Placental epithelial cell (primary cell): ENCODE measurements around the gene TRAPPC1. TPM values are rescaled to one million over a fixed set of nuclear protein-coding genes. Genes with fewer than 3 reads are reported as not detected.

ENCODE experiments used
- small RNA-seq: library from RNA; depleted of rRNA; stranded (forward); fragments of <200 nt; gene quantifications from one replicate; pipeline ENCODE3, GENCODE V24; 2012
- total RNA-seq: library from RNA; depleted of rRNA; stranded (reverse); fragments of >200 nt; gene quantifications from 2 replicates; pipeline ENCODE4 v1.2.3, GENCODE V29; 2012

Gene TRAPPC1, protein sequence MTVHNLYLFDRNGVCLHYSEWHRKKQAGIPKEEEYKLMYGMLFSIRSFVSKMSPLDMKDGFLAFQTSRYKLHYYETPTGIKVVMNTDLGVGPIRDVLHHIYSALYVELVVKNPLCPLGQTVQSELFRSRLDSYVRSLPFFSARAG
- total RNA-seq: 49.9 and 60.9 TPM in 2 replicates

GRCh38 chr17:7931709-7932482 is at the start of gene TRAPPC1, which contains the start of gene CNTROB:
TRAPPC1 (minus strand) TSS chr17:7931946; CDS start chr17:7931829, 117 bp downstream.
CNTROB (plus strand) TSS chr17:7932206; CDS start chr17:7933080, 874 bp downstream.

DNA sequence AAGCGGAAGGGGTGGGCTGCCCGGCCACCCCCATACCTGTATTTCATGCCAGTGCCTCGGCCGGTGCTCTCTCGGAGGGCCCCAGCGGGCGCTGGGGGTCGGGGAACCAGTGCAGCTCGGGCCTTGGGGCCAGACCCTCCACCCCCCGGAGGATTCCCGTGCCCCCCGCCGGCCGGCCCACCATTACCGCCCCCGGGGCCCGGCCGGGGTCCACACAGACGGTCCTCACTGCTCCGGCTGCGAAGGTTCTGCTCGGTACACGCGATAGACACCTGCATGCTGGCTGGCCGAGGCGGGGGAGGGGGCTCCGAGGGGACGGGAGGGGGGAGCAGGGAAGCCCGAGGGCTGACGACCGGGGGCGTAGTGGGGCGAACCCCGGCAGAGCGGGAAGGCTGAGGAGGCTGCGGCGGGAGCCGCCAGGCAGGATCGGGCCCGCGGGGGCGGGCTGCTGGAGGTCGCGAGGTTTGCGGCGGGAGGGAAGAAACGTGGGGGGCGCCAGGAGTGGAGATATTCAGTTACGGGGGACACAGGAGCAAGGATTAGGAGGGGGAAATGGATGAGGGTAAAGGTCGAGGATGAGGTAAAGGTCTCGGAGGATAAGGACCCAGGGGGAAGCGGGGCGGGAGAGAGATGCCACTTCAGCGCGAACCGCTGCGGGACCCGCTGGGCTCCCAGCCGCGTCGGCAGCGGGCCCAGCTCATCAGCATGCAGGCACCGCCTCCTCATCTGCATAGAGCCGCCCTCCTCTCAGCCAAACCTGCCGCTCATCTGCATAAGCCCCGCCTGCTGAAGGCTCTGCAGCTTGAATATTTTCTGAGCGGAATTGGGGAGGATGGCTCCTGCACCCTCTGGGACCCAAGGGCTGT is 2.4 kb downstream of the TRAPPC1 start, which contains the start of gene KCNAB3:
Gene KCNAB3 (minus strand): TSS at position 699 of the 866 bp plus-strand sequence. CDS start 421 bp downstream, at position 278.

DNA sequence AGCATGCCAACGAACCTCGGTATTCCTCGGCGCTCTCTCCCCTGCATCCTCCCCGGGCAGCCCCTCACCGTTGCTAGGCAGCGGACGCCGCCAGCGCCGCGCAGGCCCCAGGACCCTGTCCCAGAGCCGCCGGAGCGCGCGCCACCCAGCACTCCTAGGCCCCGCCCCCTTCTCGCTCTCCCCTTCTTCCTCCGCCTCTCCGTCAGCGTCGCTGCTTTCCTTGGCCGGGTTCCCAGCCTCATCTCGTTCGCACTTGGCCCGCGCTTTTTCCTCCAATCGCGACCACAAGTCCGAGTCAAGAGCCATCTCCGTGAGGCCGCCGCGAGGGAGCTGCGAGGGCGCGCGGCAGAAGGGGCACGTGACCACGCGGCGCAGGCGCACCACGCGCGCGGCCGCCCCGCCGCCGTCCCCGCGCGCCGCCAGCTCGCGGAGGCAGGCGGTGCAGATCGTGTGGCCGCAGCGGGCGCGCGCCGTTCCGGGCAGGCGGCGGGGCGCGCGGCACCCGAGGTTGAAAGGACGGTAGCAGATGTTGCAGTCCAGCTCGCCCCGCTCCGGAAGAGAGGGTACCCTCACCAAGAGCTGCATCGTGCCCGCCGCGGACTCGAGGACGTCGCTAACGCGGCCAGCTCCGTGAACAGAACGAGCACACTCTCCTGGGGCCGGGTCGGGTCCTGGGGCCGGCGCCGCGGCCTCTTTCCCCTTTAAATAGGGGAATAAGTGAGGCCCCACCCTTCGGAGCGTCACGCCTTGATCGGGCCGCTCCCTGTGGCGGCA is 15.9 kb downstream of the TRAPPC1 start, which contains the start of gene RNF227:
Gene RNF227 (minus strand): TSS at position 679 of the 774 bp plus-strand sequence. CDS start 94 bp downstream, at position 585.

DNA sequence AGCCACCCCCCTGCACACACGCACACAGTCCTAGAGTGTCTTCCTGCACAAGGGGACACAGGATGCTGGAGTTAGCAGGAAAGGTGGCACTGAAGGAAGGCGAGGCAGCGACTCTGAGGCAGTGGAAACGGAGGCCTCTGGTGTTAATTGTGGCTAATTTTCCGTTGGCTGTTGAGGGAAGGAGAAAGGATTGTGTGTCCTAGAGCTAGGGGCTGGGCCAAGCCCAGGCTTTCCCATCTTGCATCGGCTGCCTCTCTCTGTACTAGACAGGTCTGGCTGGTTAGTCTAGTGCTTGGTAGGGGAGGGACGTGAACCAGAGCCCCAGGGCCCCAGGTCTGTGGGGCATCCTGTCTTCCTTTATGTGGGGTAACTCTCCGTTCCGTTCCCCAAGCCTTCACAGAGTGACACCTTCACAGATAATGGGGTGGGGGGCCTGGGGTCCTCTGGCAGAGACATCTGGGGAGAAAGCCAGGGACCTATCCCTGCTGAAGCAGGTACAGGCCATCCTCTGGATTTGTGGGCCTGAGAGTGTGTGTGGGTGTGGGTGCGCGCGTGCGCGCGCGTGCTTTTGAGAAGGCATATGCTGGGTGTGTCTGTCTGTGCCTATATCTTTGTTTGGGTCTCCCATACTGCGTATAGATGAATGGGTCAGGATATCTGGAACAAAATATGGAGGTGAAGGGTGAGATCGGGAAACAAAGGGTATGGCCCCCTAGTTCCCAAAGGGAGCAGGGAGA is 43.4 kb downstream of the TRAPPC1 start, which contains the start of gene CHD3:
Gene CHD3 (plus strand): TSS at position 606 of the 737 bp plus-strand sequence. CDS start 212 bp downstream, outside the sequence.

Small RNAs within 50 kb of the gene (small RNA-seq; reads per million reads assigned to genes)
- gene SCARNA21: 4.3 reads per million, percentile 90 among the genes with 10 or more reads in this experiment

Other genes starting within 250 kb of the TRAPPC1 start
- 38.9 and 58.5 TPM in 2 replicates for gene TP53, start 244.5 kb downstream of the TRAPPC1 start, total RNA-seq
- gene WRAP53, start 243.5 kb downstream of the TRAPPC1 start, total RNA-seq: 4.7 and 7.0 TPM in 2 replicates
- gene EFNB3, start 226.7 kb downstream of the TRAPPC1 start, total RNA-seq: 2.2 and 5.9 TPM in 2 replicates
- gene DNAH2, start 214.2 kb downstream of the TRAPPC1 start, total RNA-seq: under 0.01 TPM in 1 of 2 replicates, not detected in the other
- gene KDM6B, start 97.7 kb downstream of the TRAPPC1 start, total RNA-seq: 4.9 and 27.9 TPM in 2 replicates
- 2.0 and 3.3 TPM in 2 replicates for gene TMEM88, start 76.9 kb downstream of the TRAPPC1 start, total RNA-seq
- 65.6 and 78.9 TPM in 2 replicates for gene NAA38, start 74.4 kb downstream of the TRAPPC1 start, total RNA-seq
- gene CYB5D1, start 73.9 kb downstream of the TRAPPC1 start, total RNA-seq: 9.8 and 10.1 TPM in 2 replicates
- 119 and 236 TPM in 2 replicates for gene CHD3, start 43.2 kb downstream of the TRAPPC1 start, total RNA-seq
- 3.1 and 3.3 TPM in 2 replicates for gene RNF227, start 15.7 kb downstream of the TRAPPC1 start, total RNA-seq
- 1.2 and 1.6 TPM in 2 replicates for gene KCNAB3, start 2.1 kb downstream of the TRAPPC1 start, total RNA-seq
- gene CNTROB, start 260 bp upstream of the TRAPPC1 start, total RNA-seq: 29.8 and 39.7 TPM in 2 replicates
- not detected in 2 replicates for gene GUCY2D, start 70.7 kb upstream of the TRAPPC1 start, total RNA-seq
- 0.11 and 0.79 TPM in 2 replicates for gene ALOX15B, start 107.1 kb upstream of the TRAPPC1 start, total RNA-seq
- gene ALOX12B, start 155.8 kb upstream of the TRAPPC1 start, total RNA-seq: not detected in 2 replicates
- gene ALOXE3, start 186.6 kb upstream of the TRAPPC1 start, total RNA-seq: 2.4 and 2.5 TPM in 2 replicates
- not detected in 2 replicates for gene HES7, start 192.2 kb upstream of the TRAPPC1 start, total RNA-seq
- 55.7 and 81.3 TPM in 2 replicates for gene PER1, start 220.5 kb upstream of the TRAPPC1 start, total RNA-seq
- gene VAMP2, start 231.0 kb upstream of the TRAPPC1 start, total RNA-seq: 2.8 and 5.5 TPM in 2 replicates
- 31.6 and 67.1 TPM in 2 replicates for gene TMEM107, start 244.4 kb upstream of the TRAPPC1 start, total RNA-seq